Measurements from ENCODE around the gene ACKR2. TPM values are rescaled to one million over a fixed set of nuclear protein-coding genes. Genes with fewer than 3 reads are reported as not detected.

ACKR2 gene
- total RNA-seq, 1 experiment from 2014 or later, result 0.76 TPM

- no peak for TF ChIP-seq ZNF274 (IDR thresholded peaks at IDR 0.05; ENCODE audit: low read depth, low read length)
- no peak for TF ChIP-seq FOSL1 (IDR thresholded peaks at IDR 0.05; ENCODE audit: low read depth)
These were observed 8.1 kb upstream of the ACKR2 start (continued) for GRCh38 chr3:42801048-42801620.

GRCh38 chr3:42801784-42802183, 7.5 kb upstream of the ACKR2 start:
- TF ChIP-seq ZBTB33 (IDR thresholded peaks at IDR 0.05; ENCODE audit: extremely low read depth, insufficient replicate concordance, low read length) (no peak), ZFX (IDR thresholded peaks at IDR 0.05) (no peak), MAX (IDR thresholded peaks at IDR 0.05) (no peak), SIN3A (IDR thresholded peaks at IDR 0.05; ENCODE audit: low read depth) (no peak), POLR2AphosphoS5 (IDR thresholded peaks at IDR 0.05; ENCODE audit: low read depth, low read length) (no peak), CEBPB (IDR thresholded peaks at IDR 0.05; ENCODE audit: low read depth) (no peak), CTCF (IDR thresholded peaks at IDR 0.05 in 2 of 3, conservative IDR thresholded peaks at IDR 0.05 in 1 of 3; ENCODE audit: borderline replicate concordance in 1 of 3, insufficient read depth in 1 of 3, low read depth in 2 of 3, low read length in 2 of 3) (no peak), EZH2phosphoT487 (IDR thresholded peaks at IDR 0.05; ENCODE audit: borderline replicate concordance) (no peak)
- H3K4me1 ChIP-seq (ENCODE audit: control insufficient read depth in 1 of 2, insufficient read depth in 2 of 2, low read length in 2 of 2), result peaks cover 0 to 15% of the 10 kb centered on the region in 2 experiments; a peak in 2 of 4 replicates
- H3K4me2 ChIP-seq (ENCODE audit: low read length), result no peak overlapping the region
- POLR2A ChIA-PET, result no interaction called here
- no peaks in the 10 kb centered on the region for H3K9me3 ChIP-seq (ENCODE audit: control insufficient read depth in 1 of 2, insufficient read depth in 1 of 2, low read depth in 1 of 2, low read length in 2 of 2)
- no TSS peak for BruUV-seq (replicated peaks)
- RAD21 ChIA-PET (ENCODE audit: low non-redundant PET in 1 of 2, low total read pairs in 2 of 2, uncharacterized antibody in 2 of 2, unreplicated experiment in 2 of 2), result no interaction called here
- no peaks in the 10 kb centered on the region for H3K27me3 ChIP-seq (ENCODE audit: insufficient read depth, low read length)
- peaks cover 50% of the 10 kb centered on the region for H3K79me2 ChIP-seq (ENCODE audit: insufficient read depth, low read length)
- no peaks in the 10 kb centered on the region for H3K9me2 ChIP-seq (ENCODE audit: insufficient read depth)
- H3K36me3 ChIP-seq (ENCODE audit: control insufficient read depth in 1 of 2, insufficient read depth in 2 of 2, low read length in 2 of 2), result no peaks in the 10 kb centered on the region
- H4K20me1 ChIP-seq (ENCODE audit: insufficient read depth), result no peaks in the 10 kb centered on the region
- CTCF ChIA-PET, result no interaction called here
- no peak overlapping the region for H3K27ac ChIP-seq (ENCODE audit: low read depth, low read length)
- H3K4me3 ChIP-seq (replicated peaks in 1 of 2; ENCODE audit: low read depth in 1 of 2, low read length in 2 of 2), result no peak overlapping the region
- ATAC-seq (no peak), DNase-seq (ENCODE audit: low read depth, low spot score) (no peak)
- no peak overlapping the region for H3K9ac ChIP-seq (ENCODE audit: low read length)
- intact Hi-C loops (cut with micrococcal nuclease), result no loop called here
- no peak overlapping the region for H2AFZ ChIP-seq (ENCODE audit: low read depth, low read length, poor library complexity, severe bottlenecking)
